Measurements from ENCODE around the gene IFFO2. TPM values are rescaled to one million over a fixed set of nuclear protein-coding genes. Genes with fewer than 3 reads are reported as not detected.

IFFO2 gene
- total RNA-seq, 2 donors from 2014 or later, result 4.6 to 6.4 TPM

- H3K4me1 Mint-ChIP-seq, result peaks cover 8% of the 10 kb centered on the region
- Histone ChIP-seq H3K4me1 (ENCODE audit: control insufficient read depth, insufficient read depth, low read length) (no peaks in the 10 kb centered on the region), H3K36me3 (ENCODE audit: control insufficient read depth, insufficient read depth, low read length) (peaks cover 4% of the 10 kb centered on the region), H3K9me3 (ENCODE audit: control insufficient read depth, low read length) (no peaks in the 10 kb centered on the region), H3K9ac (ENCODE audit: extremely low read depth, low read length, poor library complexity, severe bottlenecking) (no peak overlapping the region), H3K27me3 (ENCODE audit: control insufficient read depth, insufficient read depth, low read length, poor library complexity, severe bottlenecking) (no peaks in the 10 kb centered on the region), H3K4me3 (ENCODE audit: low read length) (no peak overlapping the region), H3K27ac (ENCODE audit: low read depth, low read length) (peak overlapping the region; percentile 75)
- WGBS, 2 experiments (ENCODE audit: insufficient coverage in 1 of 2, insufficient read length in 1 of 2), result 86 to 89% methylated on average over 17 to 18 of the region's 18 CpGs
- no peak for DNase-seq
- TF ChIP-seq CTCF (conservative IDR thresholded peaks at IDR 0.05), result no peak
- peaks cover 1% of the 10 kb centered on the region for H3K9me3 Mint-ChIP-seq
- H3K4me3 Mint-ChIP-seq, result no peak overlapping the region
- no peak overlapping the region for H3K27ac Mint-ChIP-seq
- H3K27me3 Mint-ChIP-seq (ENCODE audit: insufficient read depth), result no peaks in the 10 kb centered on the region
- peaks cover 1% of the 10 kb centered on the region for H3K36me3 Mint-ChIP-seq (ENCODE audit: low read depth)
These were observed 33.4 kb downstream of the IFFO2 start for GRCh38 chr1:18922848-18923755.

GRCh38 chr1:18922319-18922726 lies 34.2 kb downstream of the IFFO2 start:
- Mint-ChIP-seq H3K36me3 (ENCODE audit: low read depth) (peaks cover 1% of the 10 kb centered on the region), H3K9me3 (peaks cover 1% of the 10 kb centered on the region), H3K4me1 (peaks cover 4% of the 10 kb centered on the region), H3K4me3 (no peak overlapping the region), H3K27ac (no peak overlapping the region), H3K27me3 (ENCODE audit: insufficient read depth) (no peaks in the 10 kb centered on the region)
- DNase-seq, result no peak
- peaks cover 4% of the 10 kb centered on the region for H3K36me3 ChIP-seq (ENCODE audit: control insufficient read depth, insufficient read depth, low read length)
- no peak for TF ChIP-seq CTCF (conservative IDR thresholded peaks at IDR 0.05)
- 72% methylated on average over 8 of the region's 8 CpGs; no CpG with 5 or more reads in 1 of the 2 experiments for WGBS, 2 experiments (ENCODE audit: insufficient coverage in 1 of 2, insufficient read length in 1 of 2)
- no peak overlapping the region for H3K9ac ChIP-seq (ENCODE audit: extremely low read depth, low read length, poor library complexity, severe bottlenecking)
- H3K9me3 ChIP-seq (ENCODE audit: control insufficient read depth, low read length), result no peaks in the 10 kb centered on the region
- no peak overlapping the region for H3K4me3 ChIP-seq (ENCODE audit: low read length)
- H3K27me3 ChIP-seq (ENCODE audit: control insufficient read depth, insufficient read depth, low read length, poor library complexity, severe bottlenecking), result no peaks in the 10 kb centered on the region
- H3K27ac ChIP-seq (ENCODE audit: low read depth, low read length), result peak overlapping the region; percentile 71
- no peaks in the 10 kb centered on the region for H3K4me1 ChIP-seq (ENCODE audit: control insufficient read depth, insufficient read depth, low read length)

GRCh38 chr1:18921516-18922251 lies 34.8 kb downstream of the IFFO2 start:
- Histone ChIP-seq H3K27ac (ENCODE audit: low read depth, low read length) (no peak overlapping the region), H3K9ac (ENCODE audit: extremely low read depth, low read length, poor library complexity, severe bottlenecking) (no peak overlapping the region)

More at GRCh38 chr1:18921516-18922251, 34.8 kb downstream of the IFFO2 start:
- WGBS, 2 experiments (ENCODE audit: insufficient coverage in 1 of 2, insufficient read length in 1 of 2), result 90 to 92% methylated on average over 13 to 17 of the region's 17 CpGs
- Mint-ChIP-seq H3K4me1 (peaks cover 4% of the 10 kb centered on the region), H3K27me3 (ENCODE audit: insufficient read depth) (no peaks in the 10 kb centered on the region), H3K27ac (no peak overlapping the region), H3K9me3 (peaks cover 1% of the 10 kb centered on the region), H3K4me3 (no peak overlapping the region), H3K36me3 (ENCODE audit: low read depth) (peaks cover 3% of the 10 kb centered on the region)
- Histone ChIP-seq H3K9me3 (ENCODE audit: control insufficient read depth, low read length) (no peaks in the 10 kb centered on the region), H3K4me3 (ENCODE audit: low read length) (no peak overlapping the region), H3K36me3 (ENCODE audit: control insufficient read depth, insufficient read depth, low read length) (peaks cover 4% of the 10 kb centered on the region), H3K4me1 (ENCODE audit: control insufficient read depth, insufficient read depth, low read length) (no peaks in the 10 kb centered on the region), H3K27me3 (ENCODE audit: control insufficient read depth, insufficient read depth, low read length, poor library complexity, severe bottlenecking) (no peaks in the 10 kb centered on the region)
- no peak for TF ChIP-seq CTCF (conservative IDR thresholded peaks at IDR 0.05)
- DNase-seq, result no peak

All from endodermal cell (in vitro differentiated cells).